Caco-2 (cell line): ENCODE measurements around the gene EDARADD. TPM values are rescaled to one million over a fixed set of nuclear protein-coding genes. Genes with fewer than 3 reads are reported as not detected.

Experiments
- BruUV-seq: library from RNA; stranded (reverse); fragments of 400-500 nt; replicated peaks from 2 replicates; lab custom pipeline; 2021; lab: Mats Ljungman, UMichigan
- CTCF ChIA-PET: fragments of 300-600 bp; sonication (Branson Sonifier 250); formaldehyde crosslinking; loops from one replicate; lab custom pipeline; 2022; ENCODE audit warnings: antibody characterized with exemption; lab: Charles Lee
- POLR2A ChIA-PET: fragments of 300-600 bp; sonication (Branson Sonifier 250); formaldehyde crosslinking; loops from one replicate; lab custom pipeline; 2022; ENCODE audit warnings: antibody characterized with exemption; lab: Charles Lee
- DNase-seq, 2 experiments: peaks; one replicate each; pipeline versions ENCODE4 v3.0.0 to v3.0.0-alpha.2; 2020 to 2022
- H3K27me3 ChIP-seq: replicated peaks from 2 replicates; pipeline ENCODE4 v1.6.0; 2011; ENCODE audit warnings: low read length; ENCODE audit not compliant: control insufficient read depth, insufficient read depth
- H3K36me3 ChIP-seq: 2 replicates; pipeline ENCODE4 v1.5.1; 2011; ENCODE audit warnings: low read length; ENCODE audit not compliant: control insufficient read depth, insufficient read depth
- H3K4me1 ChIP-seq: fragments of 250-450 bp; sonication (Bioruptor Pico); 2 replicates; pipeline ENCODE4 v1.5.1; 2020; ENCODE audit warnings: mild to moderate bottlenecking
- H3K4me3 ChIP-seq: 2 replicates; pipeline ENCODE4 v1.5.1; 2011; ENCODE audit warnings: low read depth, mild to moderate bottlenecking, control low read depth, low read length
- H3K9me3 ChIP-seq: fragments of 250-450 bp; sonication (Bioruptor Pico); 2 replicates; pipeline ENCODE4 v1.5.1; 2020; ENCODE audit warnings: mild to moderate bottlenecking, moderate library complexity
- H3K27ac Mint-ChIP-seq: one replicate; pipeline ENCODE4 v1.8.0; 2022; ENCODE audit warnings: mixed read lengths; ENCODE audit not compliant: unreplicated experiment
- H3K27me3 Mint-ChIP-seq: one replicate; pipeline ENCODE4 v1.8.0; 2022; ENCODE audit warnings: mixed read lengths; ENCODE audit not compliant: insufficient read depth, unreplicated experiment
- H3K36me3 Mint-ChIP-seq: one replicate; pipeline ENCODE4 v1.8.0; 2022; ENCODE audit warnings: mild to moderate bottlenecking, mixed read lengths; ENCODE audit not compliant: insufficient read depth, unreplicated experiment
- H3K4me1 Mint-ChIP-seq: one replicate; pipeline ENCODE4 v1.8.0; 2022; ENCODE audit warnings: low read depth, mixed read lengths; ENCODE audit not compliant: unreplicated experiment
- H3K4me3 Mint-ChIP-seq: one replicate; pipeline ENCODE4 v1.8.0; 2022; ENCODE audit warnings: mild to moderate bottlenecking, moderate library complexity, mixed read lengths; ENCODE audit not compliant: unreplicated experiment
- H3K9me3 Mint-ChIP-seq: one replicate; pipeline ENCODE4 v1.8.0; 2022; ENCODE audit warnings: mixed read lengths; ENCODE audit not compliant: unreplicated experiment
- intact Hi-C: fragments of 100-400 bp; cut with micrococcal nuclease; formaldehyde crosslinking; loops from one replicate; pipeline ENCODE4 v1.10.0; 2022; ENCODE audit not compliant: unreplicated experiment
- total RNA-seq: library from RNA; stranded (reverse); gene quantifications from 2 replicates; pipeline ENCODE4 v1.2.3, GENCODE V29; 2022
- TF ChIP-seq, protein P1 (sequence below), 2 experiments: fragments of 200-600 bp in 1 of 2; IDR thresholded peaks; 1 replicate in 1 of 2; 2 replicates in 1 of 2; pipeline versions ENCODE4 v1.5.1 to v1.8.0; 2011 to 2022; ENCODE audit warnings: antibody characterized with exemption in 1 of 2, control low read depth in 1 of 2, inconsistent platforms in 1 of 2, low read depth in 1 of 2, low read length in 1 of 2, mild to moderate bottlenecking in 1 of 2, moderate library complexity in 1 of 2; ENCODE audit not compliant: insufficient read depth in 1 of 2, severe bottlenecking in 1 of 2, unreplicated experiment in 1 of 2

Gene EDARADD
- total RNA-seq, 1 experiment from 2014 or later, result 14.4 TPM

DNA sequence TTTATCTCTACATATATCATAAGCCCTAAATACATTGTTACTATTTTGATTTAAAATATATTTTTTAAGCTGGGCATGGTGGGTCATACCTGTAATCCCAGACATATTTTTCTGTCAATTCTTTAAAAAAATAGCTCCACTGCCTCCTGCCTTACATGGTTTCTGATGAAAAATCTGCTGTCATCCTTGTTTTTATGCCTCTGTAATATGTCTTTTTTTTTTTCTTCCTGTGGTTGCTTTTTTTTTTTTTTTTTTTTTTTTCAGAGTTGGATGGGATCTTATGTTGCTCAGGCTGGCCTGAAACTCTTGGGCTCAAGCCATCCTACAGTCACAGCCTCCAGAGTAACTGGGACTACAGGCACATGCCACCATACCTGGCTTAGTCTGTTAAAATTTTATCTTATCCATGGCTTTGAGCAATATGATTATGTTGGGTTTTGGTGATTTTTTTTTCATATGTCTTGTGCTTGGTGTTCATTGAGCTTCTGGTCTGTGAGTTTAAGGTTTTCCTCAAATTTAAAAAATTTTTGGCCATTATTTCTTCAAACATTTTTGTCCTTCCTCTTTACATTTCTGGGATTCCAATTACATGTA is 12.4 kb upstream of the EDARADD start:
- Mint-ChIP-seq H3K27me3 (no peaks in the 10 kb centered on the region), H3K4me1 (no peaks in the 10 kb centered on the region), H3K36me3 (no peaks in the 10 kb centered on the region), H3K4me3 (no peak overlapping the region), H3K9me3 (peaks cover 19% of the 10 kb centered on the region), H3K27ac (no peak overlapping the region)
- H3K4me1 ChIP-seq, result no peaks in the 10 kb centered on the region; the same call in 1 of the 2 replicates
- H3K4me3 ChIP-seq, result no peak overlapping the region
- POLR2A ChIA-PET, result no interaction called here
- H3K9me3 ChIP-seq, result peaks cover 8% of the 10 kb centered on the region; the same call in 1 of the 2 replicates
- no peaks in the 10 kb centered on the region for H3K27me3 ChIP-seq
- CTCF ChIA-PET, result interaction anchor here (0.6 to 0.7 kb wide), 2 partner anchors 52 to 70 kb away, joined by 3 to 4 read pairs; no protein-coding TSS in a partner anchor
- TF ChIP-seq, protein P1, sequence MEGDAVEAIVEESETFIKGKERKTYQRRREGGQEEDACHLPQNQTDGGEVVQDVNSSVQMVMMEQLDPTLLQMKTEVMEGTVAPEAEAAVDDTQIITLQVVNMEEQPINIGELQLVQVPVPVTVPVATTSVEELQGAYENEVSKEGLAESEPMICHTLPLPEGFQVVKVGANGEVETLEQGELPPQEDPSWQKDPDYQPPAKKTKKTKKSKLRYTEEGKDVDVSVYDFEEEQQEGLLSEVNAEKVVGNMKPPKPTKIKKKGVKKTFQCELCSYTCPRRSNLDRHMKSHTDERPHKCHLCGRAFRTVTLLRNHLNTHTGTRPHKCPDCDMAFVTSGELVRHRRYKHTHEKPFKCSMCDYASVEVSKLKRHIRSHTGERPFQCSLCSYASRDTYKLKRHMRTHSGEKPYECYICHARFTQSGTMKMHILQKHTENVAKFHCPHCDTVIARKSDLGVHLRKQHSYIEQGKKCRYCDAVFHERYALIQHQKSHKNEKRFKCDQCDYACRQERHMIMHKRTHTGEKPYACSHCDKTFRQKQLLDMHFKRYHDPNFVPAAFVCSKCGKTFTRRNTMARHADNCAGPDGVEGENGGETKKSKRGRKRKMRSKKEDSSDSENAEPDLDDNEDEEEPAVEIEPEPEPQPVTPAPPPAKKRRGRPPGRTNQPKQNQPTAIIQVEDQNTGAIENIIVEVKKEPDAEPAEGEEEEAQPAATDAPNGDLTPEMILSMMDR (IDR thresholded peaks at IDR 0.05; ENCODE audit: insufficient read depth in 1 of 2, low read depth in 1 of 2, low read length in 1 of 2, severe bottlenecking in 1 of 2, unreplicated experiment in 1 of 2), result no peak
- no peaks in the 10 kb centered on the region for H3K36me3 ChIP-seq
- no peak for DNase-seq
- BruUV-seq, result no TSS peak
- intact Hi-C loops, result no loop called here

DNA sequence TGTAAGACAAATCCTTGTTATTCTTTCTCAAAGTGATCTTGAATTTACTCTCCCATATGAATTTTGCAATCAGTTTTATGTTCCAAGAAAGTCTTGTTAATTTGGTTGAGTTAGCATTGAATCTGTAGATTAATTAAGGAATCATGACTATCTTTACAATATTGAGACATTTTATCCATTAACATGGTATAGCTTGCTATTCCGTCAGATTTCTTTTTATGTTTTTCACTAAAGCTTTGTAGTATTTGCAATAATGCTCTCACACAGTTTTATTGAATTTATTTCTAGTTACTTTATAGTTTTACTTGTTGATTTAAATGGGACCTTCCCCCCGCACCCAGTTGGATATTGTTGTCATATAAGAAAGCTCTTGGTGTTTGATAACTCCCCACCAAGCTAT is 5.8 kb upstream of the EDARADD start:
- TF ChIP-seq, protein P1 (IDR thresholded peaks at IDR 0.05; ENCODE audit: insufficient read depth in 1 of 2, low read depth in 1 of 2, low read length in 1 of 2, severe bottlenecking in 1 of 2, unreplicated experiment in 1 of 2), result no peak
- intact Hi-C loops, result no loop called here
- Mint-ChIP-seq H3K36me3 (no peaks in the 10 kb centered on the region), H3K27ac (no peak overlapping the region), H3K27me3 (no peaks in the 10 kb centered on the region), H3K9me3 (peaks cover 7% of the 10 kb centered on the region), H3K4me1 (no peaks in the 10 kb centered on the region), H3K4me3 (no peak overlapping the region)
- Histone ChIP-seq H3K4me1 (peaks cover 8% of the 10 kb centered on the region; the same call in 1 of the 2 replicates), H3K9me3 (0 out of 2 replicates have a peak, but pooled peaks cover 5% of the 10 kb centered on the region), H3K4me3 (no peak overlapping the region), H3K27me3 (no peaks in the 10 kb centered on the region), H3K36me3 (no peaks in the 10 kb centered on the region)
- no TSS peak for BruUV-seq
- CTCF ChIA-PET, result no interaction called here
- DNase-seq, result no peak
- POLR2A ChIA-PET, result no interaction called here

DNA sequence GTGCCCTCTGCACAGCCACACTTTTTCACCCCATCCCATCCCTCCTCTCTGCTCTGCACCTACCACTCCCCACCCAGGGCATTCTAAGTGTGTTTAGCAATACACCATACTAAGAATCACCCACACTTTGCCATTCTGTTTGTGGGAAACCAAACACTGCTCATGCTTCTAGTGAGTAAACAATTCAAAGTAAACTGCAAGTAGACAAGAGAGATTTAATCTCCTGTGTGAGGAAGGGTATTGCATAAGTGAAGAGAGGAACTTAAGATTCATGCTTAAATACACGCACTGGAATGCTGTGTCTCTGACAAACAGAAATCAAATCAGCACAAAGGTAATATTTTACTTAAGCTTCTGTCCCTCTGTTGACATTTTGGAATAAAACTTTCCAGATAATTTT is 4.8 kb upstream of the EDARADD start:
- TF ChIP-seq, protein P1 (IDR thresholded peaks at IDR 0.05; ENCODE audit: insufficient read depth in 1 of 2, low read depth in 1 of 2, low read length in 1 of 2, severe bottlenecking in 1 of 2, unreplicated experiment in 1 of 2), result no peak
- BruUV-seq, result no TSS peak
- Histone ChIP-seq H3K9me3 (0 out of 2 replicates have a peak, but pooled peaks cover 5% of the 10 kb centered on the region), H3K36me3 (no peaks in the 10 kb centered on the region), H3K4me1 (peaks cover 8% of the 10 kb centered on the region; the same call in 1 of the 2 replicates), H3K4me3 (no peak overlapping the region), H3K27me3 (no peaks in the 10 kb centered on the region)
- H3K4me3 Mint-ChIP-seq, result no peak overlapping the region
- intact Hi-C loops, result no loop called here
- no peaks in the 10 kb centered on the region for H3K4me1 Mint-ChIP-seq
- H3K27ac Mint-ChIP-seq, result no peak overlapping the region
- CTCF ChIA-PET, result no interaction called here
- POLR2A ChIA-PET, result no interaction called here
- H3K9me3 Mint-ChIP-seq, result peaks cover 7% of the 10 kb centered on the region
- no peaks in the 10 kb centered on the region for H3K27me3 Mint-ChIP-seq
- no peaks in the 10 kb centered on the region for H3K36me3 Mint-ChIP-seq
- no peak for DNase-seq
